ENCODE measurements around the gene CDT1. TPM values are rescaled to one million over a fixed set of nuclear protein-coding genes. Genes with fewer than 3 reads are reported as not detected.

The CDT1 gene
- total RNA-seq, 1 experiment from 2014 or later: 154 TPM

GRCh38 chr16:88841521-88842307 lies 38.1 kb downstream of the CDT1 start:
- CTCF ChIA-PET: no interaction called here
- Mint-ChIP-seq H3K27ac (no peak overlapping the region), H3K4me3 (no peak overlapping the region), H3K27me3 (ENCODE audit: low read depth) (no peaks in the 10 kb centered on the region), H3K9me3 (no peaks in the 10 kb centered on the region), H3K4me1 (no peaks in the 10 kb centered on the region), H3K36me3 (peaks cover 4% of the 10 kb centered on the region)
- ATAC-seq: no peak
- no peak for DNase-seq (ENCODE audit: low spot score)
- POLR2A ChIA-PET: no interaction called here
- TF ChIP-seq ARID4B (CRISPR knock-in tag; IDR thresholded peaks at IDR 0.05; ENCODE audit: borderline replicate concordance): no peak
- no peak for TF ChIP-seq MAX (CRISPR knock-in tag; IDR thresholded peaks at IDR 0.05)
- TF ChIP-seq FOXP4 (CRISPR knock-in tag; IDR thresholded peaks at IDR 0.05): no peak
- TF ChIP-seq JUN (CRISPR knock-in tag; IDR thresholded peaks at IDR 0.05): no peak

GRCh38 chr16:88842308-88842756 lies 38.7 kb downstream of the CDT1 start:
- no peak for DNase-seq (ENCODE audit: low spot score)
- no peak for ATAC-seq
- no peaks in the 10 kb centered on the region for H3K4me1 Mint-ChIP-seq
- CTCF ChIA-PET: no interaction called here
- TF ChIP-seq USF1 (CRISPR knock-in tag; IDR thresholded peaks at IDR 0.05) (no peak), SP1 (CRISPR knock-in tag; conservative IDR thresholded peaks at IDR 0.05) (no peak), CBFB (CRISPR knock-in tag; IDR thresholded peaks at IDR 0.05; ENCODE audit: low read depth) (no peak), CREM (CRISPR knock-in tag; IDR thresholded peaks at IDR 0.05) (no peak), PRDM15 (CRISPR knock-in tag; IDR thresholded peaks at IDR 0.05) (no peak), MXD4 (CRISPR knock-in tag; IDR thresholded peaks at IDR 0.05; ENCODE audit: borderline replicate concordance) (no peak), IRF1 (CRISPR knock-in tag; IDR thresholded peaks at IDR 0.05) (no peak), CREB1 (CRISPR knock-in tag; IDR thresholded peaks at IDR 0.05) (no peak), HMGXB4 (CRISPR knock-in tag; IDR thresholded peaks at IDR 0.05) (no peak), TP53 (CRISPR knock-in tag; IDR thresholded peaks at IDR 0.05) (no peak), FOXP1 (CRISPR knock-in tag; IDR thresholded peaks at IDR 0.05; ENCODE audit: borderline replicate concordance) (no peak)
- POLR2A ChIA-PET: no interaction called here
- H3K4me3 Mint-ChIP-seq: no peak overlapping the region
- no peak overlapping the region for H3K27ac Mint-ChIP-seq
- no peaks in the 10 kb centered on the region for H3K27me3 Mint-ChIP-seq (ENCODE audit: low read depth)
- H3K9me3 Mint-ChIP-seq: no peaks in the 10 kb centered on the region
- peaks cover 4% of the 10 kb centered on the region for H3K36me3 Mint-ChIP-seq

Data from WTC11 (cell line).